ENCODE data around the gene TAGAP. TPM values are rescaled to one million over a fixed set of nuclear protein-coding genes. Genes with fewer than 3 reads are reported as not detected.

Gene TAGAP
- total and polyA plus RNA-seq, 7 donors, result 0.06 to 1.2 (median 0.42) TPM

GRCh38 chr6:159036673-159037072 lies 8.1 kb downstream of the TAGAP start:
- no peaks in the 10 kb centered on the region for H3K36me3 ChIP-seq (ENCODE audit: insufficient read depth in 1 of 2, low read depth in 1 of 2)
- DNase-seq, result no peak
- no peaks in the 10 kb centered on the region for H3K9me3 ChIP-seq
- no peaks in the 10 kb centered on the region for H3K4me1 ChIP-seq
- TF ChIP-seq, protein P1, sequence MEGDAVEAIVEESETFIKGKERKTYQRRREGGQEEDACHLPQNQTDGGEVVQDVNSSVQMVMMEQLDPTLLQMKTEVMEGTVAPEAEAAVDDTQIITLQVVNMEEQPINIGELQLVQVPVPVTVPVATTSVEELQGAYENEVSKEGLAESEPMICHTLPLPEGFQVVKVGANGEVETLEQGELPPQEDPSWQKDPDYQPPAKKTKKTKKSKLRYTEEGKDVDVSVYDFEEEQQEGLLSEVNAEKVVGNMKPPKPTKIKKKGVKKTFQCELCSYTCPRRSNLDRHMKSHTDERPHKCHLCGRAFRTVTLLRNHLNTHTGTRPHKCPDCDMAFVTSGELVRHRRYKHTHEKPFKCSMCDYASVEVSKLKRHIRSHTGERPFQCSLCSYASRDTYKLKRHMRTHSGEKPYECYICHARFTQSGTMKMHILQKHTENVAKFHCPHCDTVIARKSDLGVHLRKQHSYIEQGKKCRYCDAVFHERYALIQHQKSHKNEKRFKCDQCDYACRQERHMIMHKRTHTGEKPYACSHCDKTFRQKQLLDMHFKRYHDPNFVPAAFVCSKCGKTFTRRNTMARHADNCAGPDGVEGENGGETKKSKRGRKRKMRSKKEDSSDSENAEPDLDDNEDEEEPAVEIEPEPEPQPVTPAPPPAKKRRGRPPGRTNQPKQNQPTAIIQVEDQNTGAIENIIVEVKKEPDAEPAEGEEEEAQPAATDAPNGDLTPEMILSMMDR (IDR thresholded peaks at IDR 0.05), result no peak
- peaks cover 0 to 2% (median 0%) of the 10 kb centered on the region in 3 donors for H3K27me3 ChIP-seq (ENCODE audit: insufficient read depth in 3 of 3, low read length in 2 of 3)
- no peak overlapping the region for H3K27ac ChIP-seq
- no peak overlapping the region for H3K4me3 ChIP-seq
- intact Hi-C loops (cut with DNase I), result no loop called here
- no peak for ATAC-seq
- 86 to 93% (median 88%) methylated on average over 14 of the region's 14 CpGs for WGBS, 3 donors

- DNase-seq (no peak), ATAC-seq (no peak)
- 90 to 92% (median 91%) methylated on average over 17 of the region's 17 CpGs for WGBS, 3 donors
- TF ChIP-seq, protein P1 (IDR thresholded peaks at IDR 0.05), result no peak
- peaks cover 0 to 2% (median 0%) of the 10 kb centered on the region in 3 donors for H3K27me3 ChIP-seq (ENCODE audit: insufficient read depth in 3 of 3, low read length in 2 of 3)
- no peaks in the 10 kb centered on the region for H3K9me3 ChIP-seq
- H3K4me1 ChIP-seq, result no peaks in the 10 kb centered on the region
- no peak overlapping the region for H3K4me3 ChIP-seq
- no peak overlapping the region for H3K27ac ChIP-seq
- intact Hi-C loops (cut with DNase I), result no loop called here
- H3K36me3 ChIP-seq (ENCODE audit: insufficient read depth in 1 of 2, low read depth in 1 of 2), result no peaks in the 10 kb centered on the region
These were observed 8.9 kb downstream of the TAGAP start for GRCh38 chr6:159035891-159036290.

- DNase-seq, result no peak
- no peaks in the 10 kb centered on the region for H3K36me3 ChIP-seq (ENCODE audit: insufficient read depth in 1 of 2, low read depth in 1 of 2)
- H3K4me3 ChIP-seq, result no peak overlapping the region
- H3K9me3 ChIP-seq, result no peaks in the 10 kb centered on the region
- intact Hi-C loops (cut with DNase I), result no loop called here
- 81 to 89% (median 85%) methylated on average over 11 of the region's 11 CpGs for WGBS, 3 donors
- TF ChIP-seq, protein P1 (IDR thresholded peaks at IDR 0.05), result no peak
- H3K27me3 ChIP-seq (ENCODE audit: insufficient read depth in 3 of 3, low read length in 2 of 3), result peaks cover 0 to 2% (median 0%) of the 10 kb centered on the region in 3 donors
- H3K27ac ChIP-seq, result no peak overlapping the region
- no peak for ATAC-seq
- H3K4me1 ChIP-seq, result no peaks in the 10 kb centered on the region
These were observed 11.4 kb downstream of the TAGAP start for GRCh38 chr6:159033160-159034049.

GRCh38 chr6:159031846-159032245 lies 12.9 kb downstream of the TAGAP start:
- ATAC-seq (no peak), DNase-seq (no peak)
- TF ChIP-seq, protein P1 (IDR thresholded peaks at IDR 0.05), result no peak
- intact Hi-C loops (cut with DNase I), result no loop called here
- 63 to 77% (median 72%) methylated on average over 5 of the region's 5 CpGs for WGBS, 3 donors
- Histone ChIP-seq H3K36me3 (ENCODE audit: insufficient read depth in 1 of 2, low read depth in 1 of 2) (no peaks in the 10 kb centered on the region), H3K27ac (no peak overlapping the region), H3K4me3 (no peak overlapping the region), H3K27me3 (ENCODE audit: insufficient read depth in 3 of 3, low read length in 2 of 3) (peaks cover 0 to 2% (median 0%) of the 10 kb centered on the region in 3 donors), H3K9me3 (no peaks in the 10 kb centered on the region), H3K4me1 (no peaks in the 10 kb centered on the region)

Measured in psoas muscle (tissue), 8 donors.